PC-3 (cell line): Measurements from ENCODE around the gene SNX2.

ENCODE experiments used
- EZH2phosphoT487 ChIP-seq: fragments of 300-600 bp; sonication (generic); IDR thresholded peaks from 2 replicates; pipeline ENCODE4 v1.6.1; 2018; ENCODE audit warnings: mild to moderate bottlenecking, antibody characterized with exemption, low read length, borderline replicate concordance
- TF ChIP-seq, protein P1 (sequence below): fragments of 300-600 bp; sonication (generic); conservative IDR thresholded peaks from 2 replicates; pipeline ENCODE4 v1.5.1; 2017; ENCODE audit warnings: antibody characterized with exemption, low read depth, mild to moderate bottlenecking, low read length

DNA sequence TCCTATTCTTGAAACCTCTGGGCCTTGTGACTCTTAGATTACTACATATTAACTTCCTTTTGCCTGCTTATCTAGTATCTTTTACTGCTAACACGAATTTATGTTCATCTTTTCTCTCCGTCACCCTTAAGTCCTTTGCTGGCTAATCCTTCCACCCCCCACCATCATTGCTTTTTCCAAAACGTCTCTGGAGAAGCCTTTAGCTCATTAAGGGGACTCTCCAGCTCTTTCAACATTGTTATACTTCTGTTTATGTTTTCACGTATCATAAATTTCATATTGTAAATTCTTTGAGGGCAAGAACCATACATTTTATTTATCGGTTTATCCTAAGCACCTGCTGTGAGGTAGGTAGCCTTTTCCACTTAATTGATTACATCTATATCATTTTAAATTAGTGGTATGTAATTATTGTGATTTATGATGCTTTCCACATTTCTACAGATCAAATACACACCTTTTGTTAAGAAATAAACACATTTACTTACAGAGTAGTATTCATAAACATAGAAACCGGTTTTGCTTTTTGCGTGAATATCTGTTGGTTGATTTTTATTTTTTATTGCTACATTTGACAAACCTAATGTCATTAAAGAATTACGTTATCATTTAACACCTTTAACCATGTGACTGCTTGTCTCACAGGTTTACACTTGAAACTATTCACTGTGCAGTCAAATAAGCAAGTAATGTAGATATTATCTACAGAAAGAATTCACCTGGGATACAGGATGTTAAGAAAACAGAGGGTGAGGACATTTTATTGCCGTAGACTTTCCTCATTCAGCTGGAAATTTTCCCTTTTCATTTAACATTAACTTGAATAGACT is 15.4 kb upstream of the SNX2 start:
- no peak for TF ChIP-seq EZH2phosphoT487
- TF ChIP-seq, protein P1, sequence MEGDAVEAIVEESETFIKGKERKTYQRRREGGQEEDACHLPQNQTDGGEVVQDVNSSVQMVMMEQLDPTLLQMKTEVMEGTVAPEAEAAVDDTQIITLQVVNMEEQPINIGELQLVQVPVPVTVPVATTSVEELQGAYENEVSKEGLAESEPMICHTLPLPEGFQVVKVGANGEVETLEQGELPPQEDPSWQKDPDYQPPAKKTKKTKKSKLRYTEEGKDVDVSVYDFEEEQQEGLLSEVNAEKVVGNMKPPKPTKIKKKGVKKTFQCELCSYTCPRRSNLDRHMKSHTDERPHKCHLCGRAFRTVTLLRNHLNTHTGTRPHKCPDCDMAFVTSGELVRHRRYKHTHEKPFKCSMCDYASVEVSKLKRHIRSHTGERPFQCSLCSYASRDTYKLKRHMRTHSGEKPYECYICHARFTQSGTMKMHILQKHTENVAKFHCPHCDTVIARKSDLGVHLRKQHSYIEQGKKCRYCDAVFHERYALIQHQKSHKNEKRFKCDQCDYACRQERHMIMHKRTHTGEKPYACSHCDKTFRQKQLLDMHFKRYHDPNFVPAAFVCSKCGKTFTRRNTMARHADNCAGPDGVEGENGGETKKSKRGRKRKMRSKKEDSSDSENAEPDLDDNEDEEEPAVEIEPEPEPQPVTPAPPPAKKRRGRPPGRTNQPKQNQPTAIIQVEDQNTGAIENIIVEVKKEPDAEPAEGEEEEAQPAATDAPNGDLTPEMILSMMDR = no peak
